Stomach (tissue), 9 donors: ENCODE measurements around the gene RFTN1. TPM values are rescaled to one million over a fixed set of nuclear protein-coding genes. Genes with fewer than 3 reads are reported as not detected.

Experiments
- DNase-seq, 2 donors: peaks; one replicate each; pipeline versions ENCODE4 v3.0.0 to v3.0.0-alpha.2; 2013 to 2019
- H3K27ac ChIP-seq, 5 donors: fragments of 200-600 bp in 4 of 5; sonication (generic) in 4 of 5; one replicate each; pipeline ENCODE4 v1.5.1; 2013 to 2019; ENCODE audit warnings: mild to moderate bottlenecking in 1 of 5, moderate library complexity in 1 of 5
- H3K27me3 ChIP-seq, 3 donors: fragments of 200-600 bp; sonication (generic); one replicate each; pipeline ENCODE4 v1.5.1; 2017 to 2019; ENCODE audit warnings: mixed run types in 1 of 3
- H3K36me3 ChIP-seq, 4 donors: fragments of 200-600 bp; sonication (generic); 1 replicate in 3 of 4; 2 replicates in 1 of 4; pipeline ENCODE4 v1.5.1; 2016 to 2019
- H3K4me1 ChIP-seq, 4 donors: fragments of 200-600 bp; sonication (generic); one replicate each; pipeline ENCODE4 v1.5.1; 2016 to 2019
- H3K4me3 ChIP-seq, 4 donors: fragments of 200-600 bp; sonication (generic) in 3 of 4; one replicate each; pipeline ENCODE4 v1.5.1; 2016 to 2019; ENCODE audit warnings: mild to moderate bottlenecking in 1 of 4
- H3K9me3 ChIP-seq, 4 donors: fragments of 200-600 bp; sonication (generic); one replicate each; pipeline ENCODE4 v1.5.1; 2016 to 2019
- CTCF ChIP-seq, 7 experiments: fragments of 450-650 bp in 4 of 7; fragments of 200-600 bp in 3 of 7; sonication (generic) in 3 of 7; IDR thresholded peaks; one replicate each; pipeline ENCODE4 v1.5.1; 2016 to 2019; ENCODE audit warnings: antibody characterized with exemption in 7 of 7, control low read depth in 2 of 7, mild to moderate bottlenecking in 1 of 7
- EP300 ChIP-seq: sonication (generic); formaldehyde crosslinking; IDR thresholded peaks from one replicate; pipeline ENCODE4 v1.6.1; 2017; ENCODE audit warnings: antibody characterized with exemption
- POLR2A ChIP-seq, 4 donors: fragments of 450-650 bp; IDR thresholded peaks; one replicate each; pipeline ENCODE4 v1.6.1; 2016; ENCODE audit warnings: antibody characterized with exemption in 4 of 4, control low read depth in 2 of 4, mild to moderate bottlenecking in 1 of 4, moderate library complexity in 1 of 4
- POLR2AphosphoS5 ChIP-seq, 3 donors: sonication (generic); formaldehyde crosslinking; IDR thresholded peaks; one replicate each; pipeline ENCODE4 v1.6.1; 2016; ENCODE audit warnings: antibody characterized with exemption in 3 of 3
- WGBS, 5 donors: extraction: QIAGEN DNeasy Blood & Tissue Kit in 3 of 5; methylation state at CpG; one replicate each; pipeline versions ENCODE4 v1.1.5 to v1.1.7; 2013 to 2018; 5-methylcytosine and 5-hydroxymethylcytosine counted together
- intact Hi-C: fragments of 100-400 bp; cut with DNase I; formaldehyde crosslinking; loops from one replicate; pipeline ENCODE4 v1.15.1; 2023; ENCODE audit warnings: low total_unique reads
- polyA plus RNA-seq, 3 donors: library from polyadenylated mRNA; stranded (reverse); fragments of 200-250 nt; gene quantifications; one replicate each; pipeline ENCODE4 v1.2.3, GENCODE V29; 2013
- total RNA-seq, 5 donors: library from RNA; depleted of rRNA; stranded (reverse); fragments of >200 nt; gene quantifications; one replicate each; pipeline versions ENCODE4 v1.1.0 to v1.2.3, GENCODE V29; 2014 to 2016
- donor health status: healthy with polysubstance abuse.
- donor health status: Bipolar disorder and iron deficiency.
- donor health status: healthy.

RFTN1 gene
- total and polyA plus RNA-seq, 8 donors, result 4.6 to 103 (median 18.9) TPM

GRCh38 chr3:16300881-16301359 is 212.6 kb downstream of the RFTN1 start:
- intact Hi-C loops, result no loop called here
- TF ChIP-seq POLR2A (IDR thresholded peaks at IDR 0.05) (peak in 1 of 4 donors; percentile 6), CTCF (IDR thresholded peaks at IDR 0.05) (no peak), EP300 (no peak)
- no peaks in the 10 kb centered on the region for H3K27me3 ChIP-seq
- 80 to 89% (median 84%) methylated on average over 1 to 2 of the region's 2 CpGs for WGBS, 5 donors
- H3K4me1 ChIP-seq, result peaks cover 0 to 7% (median 0%) of the 10 kb centered on the region in 4 donors
- peaks cover 3 to 73% (median 72%) of the 10 kb centered on the region in 4 donors for H3K36me3 ChIP-seq
- no peak overlapping the region for H3K4me3 ChIP-seq
- no peaks in the 10 kb centered on the region for H3K9me3 ChIP-seq
- DNase-seq, result peak in 1 of 2 donors; percentile 59
- peak overlapping the region in 3 of 5 donors; percentile 44 to 61 (median 46) for H3K27ac ChIP-seq

GRCh38 chr3:16300307-16300706 is 213.2 kb downstream of the RFTN1 start:
- Histone ChIP-seq H3K27me3 (no peaks in the 10 kb centered on the region), H3K4me1 (peaks cover 0 to 7% (median 0%) of the 10 kb centered on the region in 4 donors), H3K27ac (peak overlapping the region in 3 of 5 donors; percentile 44 to 61 (median 46)), H3K36me3 (peaks cover 6 to 73% (median 73%) of the 10 kb centered on the region in 4 donors), H3K9me3 (no peaks in the 10 kb centered on the region), H3K4me3 (no peak overlapping the region)
- DNase-seq, result no peak
- intact Hi-C loops, result no loop called here
- WGBS, 5 donors, result 66 to 87% (median 75%) methylated on average over 2 of the region's 2 CpGs
- TF ChIP-seq POLR2AphosphoS5 (IDR thresholded peaks at IDR 0.05) (no peak), POLR2A (IDR thresholded peaks at IDR 0.05) (no peak), EP300 (no peak), CTCF (IDR thresholded peaks at IDR 0.05) (no peak)

GRCh38 chr3:16299746-16300145 is 213.8 kb downstream of the RFTN1 start:
- 82 to 85% (median 83%) methylated on average over 3 of the region's 3 CpGs for WGBS, 5 donors

GRCh38 chr3:16298891-16299290 is 214.6 kb downstream of the RFTN1 start:
- Histone ChIP-seq H3K4me1 (no peaks in the 10 kb centered on the region), H3K9me3 (no peaks in the 10 kb centered on the region), H3K27me3 (no peaks in the 10 kb centered on the region), H3K4me3 (no peak overlapping the region), H3K36me3 (peaks cover 9 to 73% (median 68%) of the 10 kb centered on the region in 4 donors), H3K27ac (no peak overlapping the region)
- intact Hi-C loops, result no loop called here
- 86 to 90% (median 86%) methylated on average over 6 of the region's 6 CpGs for WGBS, 5 donors
- TF ChIP-seq EP300, result no peak
- TF ChIP-seq POLR2A (IDR thresholded peaks at IDR 0.05), result no peak
- TF ChIP-seq POLR2AphosphoS5 (IDR thresholded peaks at IDR 0.05), result no peak
- TF ChIP-seq CTCF (IDR thresholded peaks at IDR 0.05), result no peak
- no peak for DNase-seq

More at GRCh38 chr3:16299746-16300145, 213.8 kb downstream of the RFTN1 start:
- Histone ChIP-seq H3K27me3 (no peaks in the 10 kb centered on the region), H3K4me1 (peaks cover 0 to 7% (median 0%) of the 10 kb centered on the region in 4 donors), H3K9me3 (no peaks in the 10 kb centered on the region), H3K27ac (peak overlapping the region in 1 of 5 donors; percentile 5), H3K36me3 (peaks cover 9 to 73% (median 73%) of the 10 kb centered on the region in 4 donors), H3K4me3 (no peak overlapping the region)
- TF ChIP-seq POLR2AphosphoS5 (IDR thresholded peaks at IDR 0.05) (no peak), EP300 (no peak), CTCF (IDR thresholded peaks at IDR 0.05) (no peak), POLR2A (IDR thresholded peaks at IDR 0.05) (no peak)
- no peak for DNase-seq
- intact Hi-C loops, result no loop called here
